ENCODE measurements around the gene G2E3. TPM values are rescaled to one million over a fixed set of nuclear protein-coding genes. Genes with fewer than 3 reads are reported as not detected.
A peak's percentile ranks its signal among the peaks of the same experiment; 100 is the strongest.

The G2E3 gene
- total and polyA plus RNA-seq, 4 donors, result 19.4 to 29.5 (median 26.3) TPM

DNA sequence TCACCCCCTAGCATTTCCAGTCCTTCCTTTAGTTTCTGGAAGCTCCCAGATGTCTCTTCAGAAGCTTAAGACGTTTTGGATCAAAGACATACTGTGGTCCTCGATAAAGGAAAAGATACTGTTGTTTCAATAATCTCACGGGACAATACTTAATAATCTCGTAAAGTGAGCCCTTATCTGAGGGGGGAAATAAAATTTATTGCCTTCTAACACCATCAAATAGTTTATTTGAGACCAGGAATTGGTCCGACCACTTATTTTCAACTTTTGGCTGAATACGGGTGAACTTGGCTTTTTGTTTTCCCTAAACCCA lies 640 bp upstream of the G2E3 start:
- Histone ChIP-seq H3K27ac (ENCODE audit: low read depth, low read length) (peak overlapping the region; percentile 90), H3K4me3 (ENCODE audit: low read depth, low read length) (peak overlapping the region; percentile 97), H3K4me1 (ENCODE audit: control insufficient read depth, insufficient read depth, low read length) (no peaks in the 10 kb centered on the region), H3K36me3 (ENCODE audit: control insufficient read depth, insufficient read depth, low read length) (no peaks in the 10 kb centered on the region), H3K9me3 (ENCODE audit: control insufficient read depth, insufficient read depth, low read length) (no peaks in the 10 kb centered on the region), H3K27me3 (ENCODE audit: control insufficient read depth, insufficient read depth, low read length) (no peaks in the 10 kb centered on the region)
- DNase-seq (ENCODE audit: low read depth in 4 of 6, low spot score in 6 of 6), result no peak
- no CpG with 5 or more reads among the region's 6 CpGs for WGBS (ENCODE audit: insufficient coverage)

DNA sequence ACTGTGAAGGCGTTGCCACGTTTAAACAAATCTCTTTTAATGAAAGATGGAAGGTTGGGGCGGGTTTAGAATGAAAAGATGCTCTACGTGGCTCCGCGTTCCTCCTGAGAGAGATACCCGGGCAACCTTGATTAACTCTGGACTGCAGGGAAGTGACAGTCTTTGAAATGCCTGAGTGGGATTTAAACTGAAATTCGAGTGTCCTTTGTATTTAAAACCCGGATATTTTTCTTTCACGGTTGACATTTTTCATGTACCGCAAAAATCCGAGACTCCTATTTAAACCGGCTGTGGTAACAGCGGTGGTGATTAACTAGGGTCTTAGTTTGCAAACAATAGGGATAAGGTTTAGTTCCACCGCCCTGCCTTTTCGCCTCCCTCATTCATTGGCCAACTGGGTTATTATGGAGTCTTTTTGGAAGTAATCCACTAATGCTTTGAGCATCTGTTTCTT lies 707 bp downstream of the G2E3 start:
- Histone ChIP-seq H3K36me3 (ENCODE audit: control insufficient read depth, insufficient read depth, low read length) (peaks cover 3% of the 10 kb centered on the region), H3K27me3 (ENCODE audit: control insufficient read depth, insufficient read depth, low read length) (no peaks in the 10 kb centered on the region), H3K4me1 (ENCODE audit: control insufficient read depth, insufficient read depth, low read length) (no peaks in the 10 kb centered on the region), H3K4me3 (ENCODE audit: low read depth, low read length) (peak overlapping the region; percentile 97), H3K9me3 (ENCODE audit: control insufficient read depth, insufficient read depth, low read length) (no peaks in the 10 kb centered on the region), H3K27ac (ENCODE audit: low read depth, low read length) (peak overlapping the region; percentile 90)
- DNase-seq (ENCODE audit: low read depth in 4 of 6, low spot score in 6 of 6), result peak in 5 of 6 donors; percentile 6 to 60 (median 24)
- 0% methylated on average over 13 of the region's 16 CpGs for WGBS (ENCODE audit: insufficient coverage)

GRCh38 chr14:30560581-30560980 lies 1.6 kb downstream of the G2E3 start:
- no peaks in the 10 kb centered on the region for H3K4me1 ChIP-seq (ENCODE audit: control insufficient read depth, insufficient read depth, low read length)
- no peak for DNase-seq (ENCODE audit: low read depth in 4 of 6, low spot score in 6 of 6)
- no peaks in the 10 kb centered on the region for H3K27me3 ChIP-seq (ENCODE audit: control insufficient read depth, insufficient read depth, low read length)
- H3K4me3 ChIP-seq (ENCODE audit: low read depth, low read length), result peak overlapping the region; percentile 97
- no peaks in the 10 kb centered on the region for H3K9me3 ChIP-seq (ENCODE audit: control insufficient read depth, insufficient read depth, low read length)
- no peak overlapping the region for H3K27ac ChIP-seq (ENCODE audit: low read depth, low read length)
- H3K36me3 ChIP-seq (ENCODE audit: control insufficient read depth, insufficient read depth, low read length), result peaks cover 3% of the 10 kb centered on the region
- WGBS (ENCODE audit: insufficient coverage), result no CpG with 5 or more reads among the region's 1 CpG

DNA sequence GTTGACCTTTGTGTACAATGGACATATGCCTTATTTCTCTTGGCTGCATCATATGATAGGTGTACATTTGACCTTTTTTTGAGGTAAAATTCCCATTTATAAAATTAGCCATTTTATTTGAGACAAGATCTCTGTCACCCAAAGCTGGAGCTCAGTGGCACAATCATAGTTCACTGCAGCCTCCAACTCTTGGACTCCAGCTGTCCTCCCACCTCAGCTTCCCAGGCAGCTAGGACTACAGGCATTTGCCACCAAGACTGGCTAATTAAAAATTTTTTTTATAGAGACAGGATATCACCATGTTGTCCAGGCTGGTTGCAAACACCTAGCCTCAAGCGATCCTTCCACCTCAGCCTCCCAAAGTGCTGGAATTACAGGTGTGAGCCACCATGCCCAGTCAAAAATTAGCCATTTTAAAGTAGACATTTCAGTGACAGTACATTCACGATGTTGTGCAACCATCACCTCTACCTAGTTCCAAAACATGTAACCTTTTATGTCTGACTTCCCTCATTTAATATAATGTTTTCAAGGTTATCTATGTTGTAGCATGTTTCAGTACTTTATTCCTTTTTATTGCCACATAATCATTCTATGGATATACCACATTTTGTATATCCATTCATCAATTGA lies 5.4 kb downstream of the G2E3 start:
- H3K27ac ChIP-seq (ENCODE audit: low read depth, low read length), result no peak overlapping the region
- H3K4me1 ChIP-seq (ENCODE audit: control insufficient read depth, insufficient read depth, low read length), result no peaks in the 10 kb centered on the region
- peaks cover 3% of the 10 kb centered on the region for H3K36me3 ChIP-seq (ENCODE audit: control insufficient read depth, insufficient read depth, low read length)
- H3K4me3 ChIP-seq (ENCODE audit: low read depth, low read length), result no peak overlapping the region
- H3K27me3 ChIP-seq (ENCODE audit: control insufficient read depth, insufficient read depth, low read length), result no peaks in the 10 kb centered on the region
- 100% methylated on average over 1 of the region's 2 CpGs for whole genome bisulfite sequencing (ENCODE audit: insufficient coverage)
- no peaks in the 10 kb centered on the region for H3K9me3 ChIP-seq (ENCODE audit: control insufficient read depth, insufficient read depth, low read length)
- no peak for DNase-seq (ENCODE audit: low read depth in 4 of 6, low spot score in 6 of 6)

GRCh38 chr14:30564868-30565248 lies 5.9 kb downstream of the G2E3 start:
- Histone ChIP-seq H3K4me3 (ENCODE audit: low read depth, low read length) (no peak overlapping the region), H3K4me1 (ENCODE audit: control insufficient read depth, insufficient read depth, low read length) (no peaks in the 10 kb centered on the region), H3K27me3 (ENCODE audit: control insufficient read depth, insufficient read depth, low read length) (no peaks in the 10 kb centered on the region), H3K36me3 (ENCODE audit: control insufficient read depth, insufficient read depth, low read length) (peaks cover 3% of the 10 kb centered on the region), H3K9me3 (ENCODE audit: control insufficient read depth, insufficient read depth, low read length) (no peaks in the 10 kb centered on the region), H3K27ac (ENCODE audit: low read depth, low read length) (no peak overlapping the region)
- no peak for DNase-seq (ENCODE audit: low read depth in 4 of 6, low spot score in 6 of 6)

GRCh38 chr14:30569216-30569902 lies 10.4 kb downstream of the G2E3 start:
- Histone ChIP-seq H3K27ac (ENCODE audit: low read depth, low read length) (no peak overlapping the region), H3K4me3 (ENCODE audit: low read depth, low read length) (no peak overlapping the region), H3K27me3 (ENCODE audit: control insufficient read depth, insufficient read depth, low read length) (no peaks in the 10 kb centered on the region), H3K9me3 (ENCODE audit: control insufficient read depth, insufficient read depth, low read length) (no peaks in the 10 kb centered on the region), H3K36me3 (ENCODE audit: control insufficient read depth, insufficient read depth, low read length) (no peaks in the 10 kb centered on the region), H3K4me1 (ENCODE audit: control insufficient read depth, insufficient read depth, low read length) (no peaks in the 10 kb centered on the region)
- no CpG with 5 or more reads among the region's 2 CpGs for WGBS (ENCODE audit: insufficient coverage)
- no peak for DNase-seq (ENCODE audit: low read depth in 4 of 6, low spot score in 6 of 6)

- H3K27me3 ChIP-seq (ENCODE audit: control insufficient read depth, insufficient read depth, low read length), result no peaks in the 10 kb centered on the region
- no CpG with 5 or more reads among the region's 1 CpG for WGBS (ENCODE audit: insufficient coverage)
- no peaks in the 10 kb centered on the region for H3K9me3 ChIP-seq (ENCODE audit: control insufficient read depth, insufficient read depth, low read length)
- H3K4me1 ChIP-seq (ENCODE audit: control insufficient read depth, insufficient read depth, low read length), result no peaks in the 10 kb centered on the region
- DNase-seq (ENCODE audit: low read depth in 4 of 6, low spot score in 6 of 6), result no peak
- H3K4me3 ChIP-seq (ENCODE audit: low read depth, low read length), result no peak overlapping the region
- H3K27ac ChIP-seq (ENCODE audit: low read depth, low read length), result no peak overlapping the region
- no peaks in the 10 kb centered on the region for H3K36me3 ChIP-seq (ENCODE audit: control insufficient read depth, insufficient read depth, low read length)
These were observed 10.9 kb downstream of the G2E3 start for GRCh38 chr14:30569903-30570226.

- no peaks in the 10 kb centered on the region for H3K9me3 ChIP-seq (ENCODE audit: control insufficient read depth, insufficient read depth, low read length)
- no peak for DNase-seq (ENCODE audit: low read depth in 4 of 6, low spot score in 6 of 6)
- no peaks in the 10 kb centered on the region for H3K36me3 ChIP-seq (ENCODE audit: control insufficient read depth, insufficient read depth, low read length)
- no peak overlapping the region for H3K27ac ChIP-seq (ENCODE audit: low read depth, low read length)
- H3K4me3 ChIP-seq (ENCODE audit: low read depth, low read length), result no peak overlapping the region
- no CpG with 5 or more reads among the region's 3 CpGs for WGBS (ENCODE audit: insufficient coverage)
- no peaks in the 10 kb centered on the region for H3K27me3 ChIP-seq (ENCODE audit: control insufficient read depth, insufficient read depth, low read length)
- no peaks in the 10 kb centered on the region for H3K4me1 ChIP-seq (ENCODE audit: control insufficient read depth, insufficient read depth, low read length)
These were observed 13.3 kb downstream of the G2E3 start for GRCh38 chr14:30572237-30572636.

DNA sequence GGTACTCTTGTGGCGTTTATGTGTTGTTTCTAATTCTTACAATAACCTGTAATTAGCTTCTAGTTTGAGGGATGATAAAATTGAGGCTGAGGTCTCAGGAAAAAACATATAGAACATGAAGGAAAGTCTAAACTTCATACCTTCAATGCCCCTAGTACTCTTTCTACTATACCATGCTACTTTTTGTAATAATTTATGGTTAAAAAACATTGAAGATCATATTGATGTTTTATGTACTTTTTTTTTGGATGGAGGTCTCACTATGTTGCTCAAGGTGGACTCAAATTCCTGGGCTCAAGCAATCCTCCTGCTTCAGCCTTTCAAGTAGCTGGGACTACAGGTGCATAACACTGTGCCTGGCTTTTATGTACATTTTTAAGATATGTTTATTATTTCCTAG lies 13.8 kb downstream of the G2E3 start:
- Histone ChIP-seq H3K27ac (ENCODE audit: low read depth, low read length) (no peak overlapping the region), H3K4me3 (ENCODE audit: low read depth, low read length) (no peak overlapping the region), H3K27me3 (ENCODE audit: control insufficient read depth, insufficient read depth, low read length) (no peaks in the 10 kb centered on the region), H3K4me1 (ENCODE audit: control insufficient read depth, insufficient read depth, low read length) (no peaks in the 10 kb centered on the region), H3K36me3 (ENCODE audit: control insufficient read depth, insufficient read depth, low read length) (no peaks in the 10 kb centered on the region), H3K9me3 (ENCODE audit: control insufficient read depth, insufficient read depth, low read length) (no peaks in the 10 kb centered on the region)
- no peak for DNase-seq (ENCODE audit: low read depth in 4 of 6, low spot score in 6 of 6)
- no CpG with 5 or more reads among the region's 1 CpG for WGBS (ENCODE audit: insufficient coverage)

GRCh38 chr14:30573226-30573814 lies 14.4 kb downstream of the G2E3 start:
- Histone ChIP-seq H3K27me3 (ENCODE audit: control insufficient read depth, insufficient read depth, low read length) (no peaks in the 10 kb centered on the region), H3K36me3 (ENCODE audit: control insufficient read depth, insufficient read depth, low read length) (no peaks in the 10 kb centered on the region), H3K4me3 (ENCODE audit: low read depth, low read length) (no peak overlapping the region), H3K9me3 (ENCODE audit: control insufficient read depth, insufficient read depth, low read length) (no peaks in the 10 kb centered on the region), H3K4me1 (ENCODE audit: control insufficient read depth, insufficient read depth, low read length) (no peaks in the 10 kb centered on the region), H3K27ac (ENCODE audit: low read depth, low read length) (no peak overlapping the region)
- 76% methylated on average over 3 of the region's 5 CpGs for WGBS (ENCODE audit: insufficient coverage)
- no peak for DNase-seq (ENCODE audit: low read depth in 4 of 6, low spot score in 6 of 6)
